Ovary (tissue), 9 donors: Measurements from ENCODE around the gene IFITM2. TPM values are rescaled to one million over a fixed set of nuclear protein-coding genes. Genes with fewer than 3 reads are reported as not detected.
A peak's percentile ranks its signal among the peaks of the same experiment; 100 is the strongest.

Source experiments
- DNase-seq, 5 donors: peaks; one replicate each; pipeline ENCODE4 v3.0.0-alpha.2; 2019 to 2020
- H3K27ac ChIP-seq, 2 donors: fragments of 200-600 bp; one replicate each; pipeline versions ENCODE4 v1.5.1 to v1.8.0; 2019 to 2022
- H3K27me3 ChIP-seq: fragments of 200-600 bp; one replicate; pipeline ENCODE4 v1.8.0; 2022
- H3K36me3 ChIP-seq: fragments of 200-600 bp; sonication (generic); one replicate; pipeline ENCODE4 v1.5.1; 2019
- H3K4me1 ChIP-seq: one replicate; pipeline ENCODE4 v1.8.1; 2013; ENCODE audit warnings: mild to moderate bottlenecking, moderate library complexity; ENCODE audit not compliant: insufficient read depth
- H3K4me3 ChIP-seq: fragments of 200-600 bp; sonication (generic); one replicate; pipeline ENCODE4 v1.5.1; 2017
- H3K9me3 ChIP-seq, 2 donors: fragments of 200-600 bp in 1 of 2; sonication (generic) in 1 of 2; one replicate each; pipeline versions ENCODE4 v1.5.1 to v1.8.1; 2013 to 2019; ENCODE audit warnings: mild to moderate bottlenecking in 1 of 2, moderate library complexity in 1 of 2
- EP300 ChIP-seq: sonication (generic); formaldehyde crosslinking; IDR thresholded peaks from one replicate; pipeline ENCODE4 v1.6.1; 2017; ENCODE audit warnings: antibody characterized with exemption
- POLR2A ChIP-seq: fragments of 450-650 bp; IDR thresholded peaks from one replicate; pipeline ENCODE4 v1.6.1; 2017; ENCODE audit warnings: antibody characterized with exemption, mild to moderate bottlenecking, moderate library complexity
- WGBS, 3 donors: extraction: QIAGEN DNeasy Blood & Tissue Kit in 1 of 3; methylation state at CpG; one replicate each; pipeline versions ENCODE4 v1.1.5 to v1.1.7; 2013 to 2017; 5-methylcytosine and 5-hydroxymethylcytosine counted together
- intact Hi-C, 4 donors: fragments of 100-400 bp; cut with DNase I; formaldehyde crosslinking; loops; one replicate each; pipeline versions ENCODE4 v1.11.0 to v1.15.1; 2022 to 2023
- polyA plus RNA-seq, 2 donors: library from polyadenylated mRNA; stranded (reverse); fragments of 200-250 nt in 1 of 2; fragments of 350-450 nt in 1 of 2; fragmentation: Illumina TruSeq in 1 of 2; extraction: RNeasy Lipid Tissue Mini Kit (QIAGEN cat#74804) in 1 of 2; gene quantifications; one replicate each; pipeline ENCODE4 v1.2.3, GENCODE V29; 2013 to 2014
- total RNA-seq, 7 donors: library from RNA; depleted of rRNA in 2 of 7; stranded (reverse); fragments of >200 nt in 2 of 7; fragmentation: NEBNext Ultra II Directional in 3 of 7; extraction: Animal tissue kit (Norgen Biotek cat#: 25700) in 3 of 7; gene quantifications; one replicate each; pipeline versions ENCODE4 v1.1.0 to v1.2.4, GENCODE V29; 2016 to 2023
- TF ChIP-seq, protein P1 (sequence below), 3 donors: fragments of 450-650 bp in 2 of 3; fragments of 200-600 bp in 1 of 3; IDR thresholded peaks; one replicate each; pipeline versions ENCODE4 v1.5.1 to v1.8.0; 2016 to 2022; ENCODE audit warnings: antibody characterized with exemption in 3 of 3, mild to moderate bottlenecking in 1 of 3
- donor health status: DM: no; HTN: no; CAD: no; lungs with moderate emphysema.
- donor health status: DM: no; HTN: no; CAD: no.
- donor health status: Bipolar disorder and iron deficiency.
- donor health status: DM: yes; HTN: yes; CAD: no.
- donor health status: DM: no; HTN: no; CAD: no.
- donor health status: DM: yes; HTN: yes; CAD: no.

IFITM2 gene
- total and polyA plus RNA-seq, 9 donors = 207 to 1,149 (median 546) TPM

DNA sequence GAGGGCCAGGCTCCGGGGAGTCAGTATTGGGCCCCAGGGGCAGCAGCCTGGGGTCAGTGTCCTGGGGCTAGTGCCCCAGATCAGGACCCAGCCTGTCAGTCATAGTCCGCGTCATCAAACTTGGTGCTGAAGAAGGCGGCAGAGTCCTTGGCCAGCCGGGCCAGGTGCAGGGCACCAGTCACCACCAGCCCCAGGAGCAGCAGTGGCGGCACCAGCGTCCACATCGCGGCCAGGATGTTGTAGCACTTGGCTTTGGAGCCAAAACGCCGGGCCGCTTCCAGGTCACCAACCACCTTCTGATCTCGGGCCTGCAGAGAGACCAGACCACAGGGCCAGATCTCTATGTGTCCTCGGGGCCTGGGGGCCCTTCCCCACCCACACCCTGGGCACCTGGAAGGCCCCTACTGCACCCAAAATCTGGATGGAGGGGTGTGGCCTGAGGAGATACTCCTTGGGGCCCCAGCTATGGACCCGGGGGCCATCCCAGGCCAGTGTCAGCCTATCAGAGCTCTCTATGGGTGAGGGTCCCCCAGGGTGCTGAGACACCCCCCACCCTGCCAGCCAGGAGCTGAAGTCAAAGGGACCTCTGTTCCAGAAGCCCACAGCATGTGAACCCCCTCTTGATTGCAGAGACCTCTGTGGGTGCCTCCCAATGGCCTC is 9.1 kb upstream of the IFITM2 start:
- WGBS, 3 donors = 64 to 72% (median 71%) methylated on average over 15 of the region's 15 CpGs
- Histone ChIP-seq H3K36me3 (no peaks in the 10 kb centered on the region), H3K4me1 (no peaks in the 10 kb centered on the region), H3K4me3 (no peak overlapping the region), H3K9me3 (no peaks in the 10 kb centered on the region), H3K27ac (no peak overlapping the region), H3K27me3 (no peaks in the 10 kb centered on the region)
- TF ChIP-seq, protein P1, sequence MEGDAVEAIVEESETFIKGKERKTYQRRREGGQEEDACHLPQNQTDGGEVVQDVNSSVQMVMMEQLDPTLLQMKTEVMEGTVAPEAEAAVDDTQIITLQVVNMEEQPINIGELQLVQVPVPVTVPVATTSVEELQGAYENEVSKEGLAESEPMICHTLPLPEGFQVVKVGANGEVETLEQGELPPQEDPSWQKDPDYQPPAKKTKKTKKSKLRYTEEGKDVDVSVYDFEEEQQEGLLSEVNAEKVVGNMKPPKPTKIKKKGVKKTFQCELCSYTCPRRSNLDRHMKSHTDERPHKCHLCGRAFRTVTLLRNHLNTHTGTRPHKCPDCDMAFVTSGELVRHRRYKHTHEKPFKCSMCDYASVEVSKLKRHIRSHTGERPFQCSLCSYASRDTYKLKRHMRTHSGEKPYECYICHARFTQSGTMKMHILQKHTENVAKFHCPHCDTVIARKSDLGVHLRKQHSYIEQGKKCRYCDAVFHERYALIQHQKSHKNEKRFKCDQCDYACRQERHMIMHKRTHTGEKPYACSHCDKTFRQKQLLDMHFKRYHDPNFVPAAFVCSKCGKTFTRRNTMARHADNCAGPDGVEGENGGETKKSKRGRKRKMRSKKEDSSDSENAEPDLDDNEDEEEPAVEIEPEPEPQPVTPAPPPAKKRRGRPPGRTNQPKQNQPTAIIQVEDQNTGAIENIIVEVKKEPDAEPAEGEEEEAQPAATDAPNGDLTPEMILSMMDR (IDR thresholded peaks at IDR 0.05) = no peak
- no peak for TF ChIP-seq POLR2A
- no peak for TF ChIP-seq EP300
- intact Hi-C loops = loop anchor here in 1 of 4 donors (5.0 kb wide), 1 partner anchor 214 kb away; no protein-coding TSS in a partner anchor
- peak in 3 of 5 donors; percentile 14 to 34 (median 27) for DNase-seq

DNA sequence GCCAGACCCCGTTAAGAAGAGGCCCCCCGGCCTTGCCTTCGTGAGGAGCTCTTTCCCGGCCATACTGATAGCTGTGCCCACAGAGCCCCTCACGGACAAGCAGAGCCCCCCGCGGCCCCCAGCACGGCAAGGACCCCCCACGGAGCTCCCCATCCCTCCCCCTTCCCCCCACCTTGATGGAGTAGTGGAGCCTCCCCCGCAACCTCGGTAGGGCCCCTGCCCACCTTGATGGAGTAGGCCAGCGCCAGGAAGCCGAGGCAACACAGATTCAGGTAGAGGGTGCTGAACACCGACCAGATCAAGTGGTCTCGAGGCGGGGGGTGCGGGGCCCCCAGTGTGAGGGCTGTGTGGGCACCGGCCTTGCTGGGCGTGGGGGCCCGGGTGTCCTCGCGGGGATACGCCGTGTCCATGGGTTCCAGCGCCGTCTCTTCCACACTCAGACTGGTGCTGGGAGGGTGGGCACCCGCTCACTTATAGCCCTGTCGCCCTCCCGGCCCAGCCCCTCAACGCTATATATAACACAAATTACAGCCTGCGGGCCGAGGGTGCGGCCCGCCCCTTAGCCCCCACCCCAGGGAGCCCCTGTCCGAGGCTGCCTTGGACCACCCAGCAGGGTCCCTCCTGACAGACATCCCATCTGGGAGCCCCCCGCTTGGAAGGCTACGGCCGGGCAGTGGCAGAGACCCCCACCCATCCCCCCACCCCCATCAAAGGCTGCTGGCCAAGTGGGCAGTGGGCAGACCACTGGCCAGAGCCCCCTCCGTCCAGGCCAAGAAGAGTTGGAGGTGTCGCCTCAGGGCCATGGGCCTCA is 8.3 kb upstream of the IFITM2 start, which contains the start of gene IFITM5:
TSS of gene IFITM5 (minus strand) at position 446 of the 811 bp plus-strand sequence. CDS start at position 410, 36 bp downstream.
- H3K4me1 ChIP-seq = no peaks in the 10 kb centered on the region
- no peaks in the 10 kb centered on the region for H3K27me3 ChIP-seq
- peak in 2 of 5 donors; percentile 26 to 42 for DNase-seq
- no peak within 1 kb of the TSS for H3K27ac ChIP-seq
- WGBS, 3 donors = 46 to 53% (median 48%) methylated on average over 35 to 40 of the region's 40 CpGs
- H3K9me3 ChIP-seq = no peaks in the 10 kb centered on the region
- TF ChIP-seq POLR2A (no peak), EP300 (no peak)
- TF ChIP-seq, protein P1 (IDR thresholded peaks at IDR 0.05) = no peak
- H3K36me3 ChIP-seq = no peaks in the 10 kb centered on the region
- no peak within 1 kb of the TSS for H3K4me3 ChIP-seq
- intact Hi-C loops = loop anchor here in 1 of 4 donors (5.0 kb wide), 1 partner anchor 213 kb away; no protein-coding TSS in a partner anchor

DNA sequence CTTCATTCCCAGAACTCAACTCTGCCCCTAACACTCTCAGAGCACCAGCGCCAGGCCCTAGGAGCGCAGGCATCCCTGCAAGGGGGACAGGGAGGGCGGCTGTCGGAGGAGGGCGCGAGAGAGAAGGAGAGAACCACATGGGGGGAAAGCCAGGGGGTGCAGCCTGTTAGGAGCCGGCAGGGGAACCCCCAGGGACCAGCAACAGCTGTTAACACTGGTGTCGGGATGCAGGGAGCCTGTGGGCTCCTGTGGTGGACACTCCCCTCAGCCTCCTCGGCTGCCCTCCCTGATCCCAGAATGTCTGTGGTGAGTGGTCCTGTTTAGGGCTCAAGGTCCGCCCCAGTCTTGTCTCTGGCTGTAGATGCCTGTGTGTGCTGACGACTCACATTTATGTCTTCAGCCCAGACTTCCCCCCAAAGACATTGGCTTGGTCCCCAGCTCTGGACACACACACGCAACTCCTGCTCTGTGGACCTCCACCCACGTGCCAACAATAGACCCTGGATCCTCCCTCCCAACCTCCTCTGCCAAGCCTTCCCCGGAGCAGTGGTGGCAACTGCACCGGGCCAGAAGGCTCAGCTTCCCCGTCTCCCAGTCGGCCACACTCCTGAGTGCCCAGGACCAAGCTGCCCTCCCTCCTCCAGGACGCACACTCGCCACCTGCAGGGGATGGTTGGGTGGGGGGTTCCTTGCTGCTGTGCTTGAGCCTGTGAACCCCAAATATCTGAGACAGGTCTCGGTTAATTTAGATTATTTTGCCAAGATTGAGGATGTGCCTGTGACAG is 7.5 kb upstream of the IFITM2 start:
- TF ChIP-seq POLR2A = no peak
- TF ChIP-seq, protein P1 (IDR thresholded peaks at IDR 0.05) = no peak
- TF ChIP-seq EP300 = no peak
- Histone ChIP-seq H3K27me3 (no peaks in the 10 kb centered on the region), H3K4me3 (no peak overlapping the region), H3K4me1 (no peaks in the 10 kb centered on the region), H3K9me3 (no peaks in the 10 kb centered on the region), H3K27ac (no peak overlapping the region), H3K36me3 (no peaks in the 10 kb centered on the region)
- WGBS, 3 donors = 14 to 24% (median 19%) methylated on average over 20 of the region's 20 CpGs
- intact Hi-C loops = loop anchor here in 2 of 4 donors (5.0 to 10.0 kb wide), 3 partner anchors 65 to 212 kb away; partner anchors contain the start of genes BET1L (in 1 of the 2), PSMD13 (in 1 of the 2), RIC8A (in 1 of the 2) and SIRT3 (in 1 of the 2)
- DNase-seq = peak in 2 of 5 donors; percentile 22 to 43

DNA sequence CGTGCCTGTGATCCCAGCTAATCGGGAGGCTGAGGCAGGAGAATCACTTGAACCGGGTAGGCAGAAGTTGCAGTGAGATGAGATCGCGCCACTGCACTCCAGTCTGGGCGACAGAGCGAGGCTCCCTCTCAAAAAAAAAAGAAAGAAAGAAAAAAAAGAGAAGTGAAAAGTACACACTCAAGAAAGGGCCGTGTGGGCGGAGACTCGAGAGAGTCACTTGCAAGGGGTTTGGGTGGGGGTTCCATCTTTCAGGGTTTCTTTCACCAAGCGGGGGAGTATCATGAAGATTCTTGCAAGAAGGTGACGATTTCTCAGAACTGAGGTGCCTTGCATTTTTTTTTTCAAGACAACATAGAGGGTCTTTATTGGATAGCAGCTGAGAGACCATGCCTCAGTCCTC is 4.3 kb upstream of the IFITM2 start:
- Histone ChIP-seq H3K9me3 (no peaks in the 10 kb centered on the region), H3K27me3 (no peaks in the 10 kb centered on the region), H3K36me3 (no peaks in the 10 kb centered on the region), H3K4me3 (no peak overlapping the region), H3K27ac (no peak overlapping the region), H3K4me1 (peaks cover 3% of the 10 kb centered on the region)
- intact Hi-C loops = loop anchor here in 2 of 4 donors (10.0 kb wide), 2 partner anchors 69 to 99 kb away; partner anchors contain the start of genes BET1L (in 1 of the 2), PSMD13 (in 1 of the 2), RIC8A (in 1 of the 2) and SIRT3 (in 1 of the 2)
- 84 to 95% (median 88%) methylated on average over 12 of the region's 12 CpGs for WGBS, 3 donors
- no peak for TF ChIP-seq POLR2A
- TF ChIP-seq EP300 = no peak
- TF ChIP-seq, protein P1 (IDR thresholded peaks at IDR 0.05) = no peak
- DNase-seq = no peak
